Bronchial epithelial cell (primary cell): Measurements from ENCODE around the gene GAL3ST2. TPM values are rescaled to one million over a fixed set of nuclear protein-coding genes. Genes with fewer than 3 reads are reported as not detected.

ENCODE experiments used
- DNase-seq: peaks from one replicate; pipeline ENCODE4 v3.0.0-alpha.2; 2010; ENCODE audit warnings: low read depth
- FAIRE-seq: peaks from 2 replicates; lab custom pipeline; 2011; peaks lifted over from hg19 to GRCh38; lab: Jason Lieb, UNC
- H3K27me3 ChIP-seq: 2 replicates; pipeline ENCODE4 v1.5.1; 2011; ENCODE audit warnings: low read length; ENCODE audit not compliant: control insufficient read depth, insufficient read depth
- H3K36me3 ChIP-seq: 2 replicates; pipeline ENCODE4 v1.5.1; 2011; ENCODE audit warnings: low read length; ENCODE audit not compliant: control insufficient read depth, insufficient read depth
- H3K4me3 ChIP-seq: 2 replicates; pipeline ENCODE4 v1.5.1; 2011; ENCODE audit warnings: mild to moderate bottlenecking, low read depth, low read length, control low read depth
- CTCF ChIP-seq: IDR thresholded peaks from 2 replicates; pipeline ENCODE4 v1.5.1; 2011; ENCODE audit warnings: mild to moderate bottlenecking, moderate library complexity, low read length, control low read depth, inconsistent platforms; ENCODE audit not compliant: insufficient read depth, severe bottlenecking
- total RNA-seq: library from RNA; depleted of rRNA; stranded (reverse); fragments of >200 nt; gene quantifications from 2 replicates; pipeline ENCODE4 v1.2.1, GENCODE V29; 2014

The GAL3ST2 gene
- total RNA-seq, 1 donor from 2014 or later, result not detected

- TF ChIP-seq CTCF, result no peak
- no peaks in the 10 kb centered on the region for H3K27me3 ChIP-seq
- DNase-seq (no peak), FAIRE-seq (no peak)
- H3K36me3 ChIP-seq, result no peaks in the 10 kb centered on the region
- no peak overlapping the region for H3K4me3 ChIP-seq
These were observed 33.9 kb downstream of the GAL3ST2 start for GRCh38 chr2:241810307-241811200.

- TF ChIP-seq CTCF, result no peak
- no peak overlapping the region for H3K4me3 ChIP-seq
- no peak for FAIRE-seq
- no peaks in the 10 kb centered on the region for H3K27me3 ChIP-seq
- no peak for DNase-seq
- H3K36me3 ChIP-seq, result no peaks in the 10 kb centered on the region
These were observed 34.8 kb downstream of the GAL3ST2 start for GRCh38 chr2:241811201-241811951.

- no peaks in the 10 kb centered on the region for H3K27me3 ChIP-seq
- DNase-seq (no peak), FAIRE-seq (no peak)
- H3K4me3 ChIP-seq, result no peak overlapping the region
- no peaks in the 10 kb centered on the region for H3K36me3 ChIP-seq
- no peak for TF ChIP-seq CTCF
These were observed 35.5 kb downstream of the GAL3ST2 start for GRCh38 chr2:241811952-241812729.

GRCh38 chr2:241812730-241813643 is 36.4 kb downstream of the GAL3ST2 start:
- H3K36me3 ChIP-seq, result no peaks in the 10 kb centered on the region
- H3K4me3 ChIP-seq, result no peak overlapping the region
- FAIRE-seq (no peak), DNase-seq (no peak)
- no peaks in the 10 kb centered on the region for H3K27me3 ChIP-seq
- TF ChIP-seq CTCF, result no peak
